Gastroesophageal sphincter (tissue), 3 donors: ENCODE data around the gene ZFHX3.

ENCODE experiments used
- EP300 ChIP-seq: sonication (generic); formaldehyde crosslinking; IDR thresholded peaks from one replicate; pipeline ENCODE4 v1.6.1; 2017; ENCODE audit warnings: antibody characterized with exemption, mild to moderate bottlenecking
- TF ChIP-seq, protein P1 (sequence below), 4 experiments: fragments of 200-600 bp in 2 of 4; fragments of 450-650 bp in 2 of 4; sonication (generic) in 1 of 4; IDR thresholded peaks; one replicate each; pipeline ENCODE4 v1.5.1; 2017 to 2019; ENCODE audit warnings: antibody characterized with exemption in 4 of 4, mild to moderate bottlenecking in 2 of 4, moderate library complexity in 2 of 4

DNA sequence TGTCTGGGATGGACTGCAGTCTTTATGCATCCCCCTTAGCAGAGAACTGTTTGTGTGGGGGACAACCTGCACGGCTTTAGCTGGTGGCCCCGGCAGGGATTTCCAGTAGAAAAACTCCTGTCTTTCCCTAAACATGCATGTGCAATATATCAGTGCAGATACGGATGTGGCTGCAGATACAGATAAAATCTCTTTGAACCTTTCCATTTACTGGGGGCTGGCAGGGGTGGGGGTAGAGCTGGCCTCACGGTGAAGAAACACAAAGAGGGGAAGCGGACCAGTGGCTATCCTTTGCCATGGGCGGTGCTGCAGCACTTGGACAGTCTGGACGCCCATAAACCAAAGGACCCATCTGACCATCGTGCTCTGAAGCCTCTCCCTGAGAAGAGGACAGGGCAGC lies 201.3 kb downstream of the ZFHX3 start:
- TF ChIP-seq, protein P1, sequence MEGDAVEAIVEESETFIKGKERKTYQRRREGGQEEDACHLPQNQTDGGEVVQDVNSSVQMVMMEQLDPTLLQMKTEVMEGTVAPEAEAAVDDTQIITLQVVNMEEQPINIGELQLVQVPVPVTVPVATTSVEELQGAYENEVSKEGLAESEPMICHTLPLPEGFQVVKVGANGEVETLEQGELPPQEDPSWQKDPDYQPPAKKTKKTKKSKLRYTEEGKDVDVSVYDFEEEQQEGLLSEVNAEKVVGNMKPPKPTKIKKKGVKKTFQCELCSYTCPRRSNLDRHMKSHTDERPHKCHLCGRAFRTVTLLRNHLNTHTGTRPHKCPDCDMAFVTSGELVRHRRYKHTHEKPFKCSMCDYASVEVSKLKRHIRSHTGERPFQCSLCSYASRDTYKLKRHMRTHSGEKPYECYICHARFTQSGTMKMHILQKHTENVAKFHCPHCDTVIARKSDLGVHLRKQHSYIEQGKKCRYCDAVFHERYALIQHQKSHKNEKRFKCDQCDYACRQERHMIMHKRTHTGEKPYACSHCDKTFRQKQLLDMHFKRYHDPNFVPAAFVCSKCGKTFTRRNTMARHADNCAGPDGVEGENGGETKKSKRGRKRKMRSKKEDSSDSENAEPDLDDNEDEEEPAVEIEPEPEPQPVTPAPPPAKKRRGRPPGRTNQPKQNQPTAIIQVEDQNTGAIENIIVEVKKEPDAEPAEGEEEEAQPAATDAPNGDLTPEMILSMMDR (IDR thresholded peaks at IDR 0.05) = no peak
- no peak for TF ChIP-seq EP300
